IMR-90 (cell line): Measurements from ENCODE around the gene PRKAR1B. TPM values are rescaled to one million over a fixed set of nuclear protein-coding genes. Genes with fewer than 3 reads are reported as not detected.

Experiments used
- ATAC-seq: fragments of 200-7000 bp; cut with Tn5 transposase; 2 replicates; pipeline ENCODE4 v1.9.1; 2020; ENCODE audit warnings: low read depth, mild to moderate bottlenecking, moderate library complexity
- BruUV-seq: library from RNA; stranded (reverse); fragments of 400-500 nt; replicated peaks from 2 replicates; lab custom pipeline; 2021; lab: Mats Ljungman, UMichigan
- CTCF ChIA-PET: fragments of 300-600 bp; formaldehyde crosslinking; extraction: SDS; loops from one replicate; lab custom pipeline; 2021; ENCODE audit warnings: antibody characterized with exemption; lab: Yijun Ruan, JAX
- POLR2A ChIA-PET: fragments of 300-600 bp; sonication (Branson Sonifier 250); formaldehyde crosslinking; loops from one replicate; lab custom pipeline; 2022; ENCODE audit warnings: antibody characterized with exemption; ENCODE audit not compliant: unreplicated experiment; lab: Charles Lee
- DNase-seq: peaks from one replicate; pipeline ENCODE4 v3.0.0; 2013
- H2AFZ ChIP-seq: replicated peaks from 2 replicates; pipeline ENCODE3; 2013; ENCODE audit warnings: low read length, mild to moderate bottlenecking; ENCODE audit not compliant: poor library complexity
- H2AK5ac ChIP-seq: 2 replicates; pipeline ENCODE4 v1.6.1; 2013; ENCODE audit warnings: low read depth, low read length, inconsistent platforms
- H2AK9ac ChIP-seq: replicated peaks from 2 replicates; pipeline ENCODE3; 2013; ENCODE audit warnings: mild to moderate bottlenecking, low read depth, low read length, moderate library complexity; ENCODE audit not compliant: poor library complexity
- H2BK120ac ChIP-seq: 2 replicates; pipeline ENCODE4 v1.6.1; 2013; ENCODE audit warnings: low read depth, low read length, inconsistent platforms
- H2BK15ac ChIP-seq: 3 replicates; pipeline ENCODE4 v1.6.1; 2013; ENCODE audit warnings: low read depth, low read length, inconsistent platforms
- H2BK20ac ChIP-seq: 2 replicates; pipeline ENCODE4 v1.6.1; 2013; ENCODE audit warnings: low read depth, mild to moderate bottlenecking, inconsistent platforms, low read length, moderate library complexity
- H2BK5ac ChIP-seq: 2 replicates; pipeline ENCODE4 v1.6.1; 2013; ENCODE audit warnings: mild to moderate bottlenecking, low read depth, low read length, inconsistent platforms; ENCODE audit not compliant: poor library complexity, severe bottlenecking
- H3K14ac ChIP-seq: replicated peaks from 2 replicates; pipeline ENCODE4 v1.6.1; 2013; ENCODE audit warnings: low read depth, low read length, inconsistent platforms
- H3K18ac ChIP-seq: 2 replicates; pipeline ENCODE4 v1.6.1; 2013; ENCODE audit warnings: low read depth, low read length, control low read depth
- H3K23ac ChIP-seq: 2 replicates; pipeline ENCODE4 v1.6.1; 2013; ENCODE audit warnings: low read depth, low read length, inconsistent platforms
- H3K27ac ChIP-seq: 2 replicates; pipeline ENCODE4 v1.5.1; 2013; ENCODE audit warnings: mild to moderate bottlenecking, control low read depth, low read length; ENCODE audit not compliant: insufficient read depth
- H3K27me3 ChIP-seq: 2 replicates; pipeline ENCODE4 v1.6.1; 2013; ENCODE audit warnings: low read length; ENCODE audit not compliant: control insufficient read depth, insufficient read depth
- H3K36me3 ChIP-seq: 2 replicates; pipeline ENCODE4 v1.6.1; 2013; ENCODE audit warnings: low read length, mixed read lengths; ENCODE audit not compliant: control insufficient read depth, insufficient read depth
- H3K4ac ChIP-seq: 2 replicates; pipeline ENCODE4 v1.6.1; 2013; ENCODE audit warnings: low read depth, low read length, inconsistent platforms
- H3K4me1 ChIP-seq: 2 replicates; pipeline ENCODE4 v1.6.1; 2013; ENCODE audit warnings: low read length, mixed read lengths; ENCODE audit not compliant: control insufficient read depth, insufficient read depth
- H3K4me2 ChIP-seq: 2 replicates; pipeline ENCODE4 v1.6.1; 2013; ENCODE audit warnings: low read depth, mild to moderate bottlenecking, control low read depth, low read length, moderate library complexity
- H3K4me3 ChIP-seq: 2 replicates; pipeline ENCODE4 v1.5.1; 2013; ENCODE audit warnings: low read depth, mild to moderate bottlenecking, control low read depth, low read length, moderate library complexity; ENCODE audit not compliant: insufficient read depth
- H3K56ac ChIP-seq: 2 replicates; pipeline ENCODE4 v1.6.1; 2013; ENCODE audit warnings: low read length, inconsistent platforms; ENCODE audit not compliant: insufficient read depth; ENCODE audit errors: extremely low read depth
- H3K79me1 ChIP-seq, 2 experiments: 2 replicates each; pipeline ENCODE4 v1.6.1; 2013; ENCODE audit warnings: low read length in 2 of 2, inconsistent platforms in 1 of 2, low read depth in 1 of 2
- H3K9ac ChIP-seq: 2 replicates; pipeline ENCODE4 v1.6.1; 2013; ENCODE audit warnings: low read depth, low read length, control low read depth
- H3K9me1 ChIP-seq: 2 replicates; pipeline ENCODE4 v1.6.1; 2013; ENCODE audit warnings: low read length, inconsistent platforms; ENCODE audit not compliant: insufficient read depth
- H3K9me3 ChIP-seq: 2 replicates; pipeline ENCODE4 v1.6.1; 2013; ENCODE audit warnings: low read length; ENCODE audit not compliant: control insufficient read depth, insufficient read depth
- H4K20me1 ChIP-seq: 2 replicates; pipeline ENCODE4 v1.6.1; 2013; ENCODE audit warnings: low read length, inconsistent platforms; ENCODE audit not compliant: insufficient read depth
- H4K5ac ChIP-seq: 2 replicates; pipeline ENCODE4 v1.6.1; 2013; ENCODE audit warnings: mild to moderate bottlenecking, low read depth, low read length, control low read depth
- H4K8ac ChIP-seq, 2 experiments: 2 replicates each; pipeline ENCODE4 v1.6.1; 2013; ENCODE audit warnings: low read depth in 2 of 2, low read length in 2 of 2, control low read depth in 1 of 2, inconsistent platforms in 1 of 2
- H4K91ac ChIP-seq: 2 replicates; pipeline ENCODE4 v1.6.1; 2013; ENCODE audit warnings: low read depth, low read length, inconsistent platforms; ENCODE audit not compliant: insufficient read depth
- BHLHE40 ChIP-seq: fragments of 150-350 bp; IDR thresholded peaks from 2 replicates; pipeline ENCODE4 v1.6.1; 2016; ENCODE audit warnings: mild to moderate bottlenecking, low read depth, low read length
- CHD1 ChIP-seq: IDR thresholded peaks from 2 replicates; pipeline ENCODE4 v1.6.1; 2012; ENCODE audit warnings: low read depth, low read length, improper control_type of control experiment
- FOS ChIP-seq: fragments of 150-350 bp; IDR thresholded peaks from 2 replicates; pipeline ENCODE4 v1.6.1; 2016; ENCODE audit warnings: low read depth, low read length
- MAFK ChIP-seq: IDR thresholded peaks from 2 replicates; pipeline ENCODE4 v1.6.1; 2012; ENCODE audit warnings: low read depth, low read length, improper control_type of control experiment
- MAZ ChIP-seq: IDR thresholded peaks from 2 replicates; pipeline ENCODE4 v1.6.1; 2012; ENCODE audit warnings: low read depth, mild to moderate bottlenecking, low read length, improper control_type of control experiment, moderate library complexity, borderline replicate concordance
- MXI1 ChIP-seq: IDR thresholded peaks from 2 replicates; pipeline ENCODE4 v1.6.1; 2012; ENCODE audit warnings: low read depth, mild to moderate bottlenecking, low read length, moderate library complexity, borderline replicate concordance
- NFE2L2 ChIP-seq: fragments of 150-350 bp; IDR thresholded peaks from 2 replicates; pipeline ENCODE4 v1.6.1; 2016; ENCODE audit warnings: low read depth, mild to moderate bottlenecking, low read length
- POLR2A ChIP-seq: IDR thresholded peaks from 2 replicates; pipeline ENCODE4 v1.6.1; 2012; ENCODE audit warnings: mild to moderate bottlenecking, low read depth, low read length
- RAD21 ChIP-seq: IDR thresholded peaks from 2 replicates; pipeline ENCODE4 v1.6.1; 2012; ENCODE audit warnings: low read length, improper control_type of control experiment
- RCOR1 ChIP-seq: IDR thresholded peaks from 2 replicates; pipeline ENCODE4 v1.6.1; 2012; ENCODE audit warnings: mild to moderate bottlenecking, low read length, improper control_type of control experiment; ENCODE audit not compliant: insufficient replicate concordance
- RFX5 ChIP-seq: IDR thresholded peaks from 2 replicates; pipeline ENCODE4 v1.8.0; 2012; ENCODE audit warnings: low read depth, mild to moderate bottlenecking, low read length, moderate library complexity
- SMC3 ChIP-seq: fragments of 150-350 bp; IDR thresholded peaks from 2 replicates; pipeline ENCODE4 v1.6.1; 2016; ENCODE audit warnings: low read depth, mild to moderate bottlenecking, antibody characterized with exemption, low read length, moderate library complexity
- WGBS, 2 experiments: methylation state at CpG; one replicate each; pipeline versions ENCODE4 v1.1.5 to v1.1.7; 2013; ENCODE audit warnings: missing lambda C conversion rate in 2 of 2; ENCODE audit not compliant: insufficient read length in 1 of 2; ENCODE audit errors: extremely low coverage in 2 of 2; 5-methylcytosine and 5-hydroxymethylcytosine counted together
- dilution Hi-C: fragments of 300-500 bp; cut with HindIII; formaldehyde crosslinking; loops from one replicate; pipeline ENCODE4 v1.14.3; 2018; ENCODE audit warnings: low sequenced_read_pairs; ENCODE audit not compliant: unreplicated experiment
- in situ Hi-C: fragments of 300-500 bp; cut with MboI; formaldehyde crosslinking; loops from 3 replicates; pipeline ENCODE4 v1.14.3; 2019; ENCODE audit warnings: low sequenced_read_pairs, inconsistent platforms, mixed read lengths
- intact Hi-C: fragments of 100-400 bp; cut with micrococcal nuclease; formaldehyde crosslinking; loops from 2 replicates; pipeline ENCODE4 v1.10.0; 2022
- polyA plus RNA-seq, 3 experiments: library from polyadenylated mRNA; depleted of rRNA; stranded (reverse); fragments of >200 nt; gene quantifications; 2 replicates each; pipeline ENCODE4 v1.2.3, GENCODE V29; 2012; ENCODE audit warnings: low replicate concordance in 1 of 3
- total RNA-seq: library from RNA; depleted of rRNA; stranded (reverse); fragments of >200 nt; gene quantifications from 2 replicates; pipeline ENCODE4 v1.2.3, GENCODE V29; 2012
- TF ChIP-seq, protein P1 (sequence below): fragments of 150-350 bp; IDR thresholded peaks from 2 replicates; pipeline ENCODE4 v1.6.1; 2017; ENCODE audit warnings: mild to moderate bottlenecking, antibody characterized with exemption, low read length, low read depth
- TF ChIP-seq, protein P2 (sequence below): fragments of 150-350 bp; IDR thresholded peaks from 2 replicates; pipeline ENCODE4 v1.6.1; 2016; ENCODE audit warnings: low read depth, mild to moderate bottlenecking, low read length, moderate library complexity, borderline replicate concordance
- TF ChIP-seq, protein P3 (sequence below): conservative IDR thresholded peaks from 2 replicates; pipeline ENCODE4 v1.5.1; 2012; ENCODE audit warnings: mild to moderate bottlenecking, low read depth, low read length, improper control_type of control experiment

PRKAR1B gene
- total and polyA plus RNA-seq, 2 of the 4 experiments (the other 2 are of a cell fraction) = 15.2 to 20.2 TPM

DNA sequence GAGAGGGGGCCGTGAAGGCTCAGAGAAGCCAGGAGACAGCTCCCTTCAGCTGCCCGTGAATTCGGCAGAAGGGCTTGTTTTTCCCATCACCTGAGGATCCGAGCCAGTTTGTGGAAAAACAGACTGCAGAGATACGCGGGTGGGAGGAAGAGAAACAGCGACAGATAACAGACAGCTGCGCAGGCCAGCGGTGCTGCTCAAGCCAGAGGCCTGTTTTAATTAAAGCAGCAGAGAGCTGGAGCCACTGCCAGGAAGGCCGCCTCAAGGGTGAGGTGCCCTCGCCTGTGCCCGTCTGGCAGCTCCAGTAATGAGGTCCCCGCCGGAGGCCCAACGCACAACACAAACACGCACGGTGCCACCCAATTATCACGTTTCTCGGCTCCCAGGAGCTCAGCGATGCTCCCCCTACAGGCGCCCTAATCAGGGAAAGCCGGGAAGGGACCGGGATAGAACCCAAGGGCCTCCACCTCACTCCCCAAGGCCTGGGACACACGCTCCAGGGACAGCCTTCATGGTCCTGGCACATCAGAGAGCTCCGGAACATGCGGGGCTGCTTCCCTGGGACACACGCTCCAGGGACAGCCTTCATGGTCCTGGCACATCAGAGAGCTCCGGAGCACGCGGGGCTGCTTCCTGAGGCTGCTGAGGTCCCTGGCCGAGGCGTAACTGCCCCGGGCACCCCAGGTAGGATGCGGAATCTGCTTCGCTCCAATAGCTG is 61.2 kb downstream of the PRKAR1B start:
- BruUV-seq = no TSS peak
- Histone ChIP-seq H4K20me1 (peaks cover 3% of the 10 kb centered on the region; the same call in 1 of the 2 replicates), H3K9me1 (peaks cover 7% of the 10 kb centered on the region; the same call in 1 of the 2 replicates), H3K9me3 (no peaks in the 10 kb centered on the region), H2AK9ac (no peak overlapping the region), H3K4ac (no peak overlapping the region), H4K91ac (no peak overlapping the region), H3K56ac (no peak overlapping the region), H2AFZ (peak overlapping the region; percentile 4), H3K4me1 (peaks cover 16% of the 10 kb centered on the region), H3K23ac (no peak overlapping the region), H2BK20ac (no peak overlapping the region), H2BK120ac (peak overlapping the region; percentile 55), H3K4me2 (no peak overlapping the region; the same call in 1 of the 2 replicates), H3K14ac (no peak overlapping the region), H3K18ac (peak overlapping the region; percentile 14; the same call in 1 of the 2 replicates), H3K9ac (no peak overlapping the region), H2AK5ac (no peak overlapping the region), H3K27me3 (no peaks in the 10 kb centered on the region), H2BK5ac (no peak overlapping the region), H4K5ac (no peak overlapping the region), H3K27ac (peak overlapping the region; percentile 45; the same call in 1 of the 2 replicates), H3K36me3 (no peaks in the 10 kb centered on the region), H4K8ac (no peak overlapping the region), H3K79me1 (no peaks in the 10 kb centered on the region), H2BK15ac (no peak overlapping the region), H3K4me3 (no peak overlapping the region)
- DNase-seq (no peak), ATAC-seq (no peak; the same call in 1 of the 2 replicates)
- dilution Hi-C loops (no loop called here), intact Hi-C loops (loop anchor here (5.0 kb wide), 1 partner anchor 129 kb away; no protein-coding TSS in a partner anchor), in situ Hi-C loops (no loop called here)
- ChIA-PET POLR2A (no interaction called here), CTCF (no interaction called here)
- TF ChIP-seq SMC3 = no peak
- no peak for TF ChIP-seq CHD1
- TF ChIP-seq, protein P1, sequence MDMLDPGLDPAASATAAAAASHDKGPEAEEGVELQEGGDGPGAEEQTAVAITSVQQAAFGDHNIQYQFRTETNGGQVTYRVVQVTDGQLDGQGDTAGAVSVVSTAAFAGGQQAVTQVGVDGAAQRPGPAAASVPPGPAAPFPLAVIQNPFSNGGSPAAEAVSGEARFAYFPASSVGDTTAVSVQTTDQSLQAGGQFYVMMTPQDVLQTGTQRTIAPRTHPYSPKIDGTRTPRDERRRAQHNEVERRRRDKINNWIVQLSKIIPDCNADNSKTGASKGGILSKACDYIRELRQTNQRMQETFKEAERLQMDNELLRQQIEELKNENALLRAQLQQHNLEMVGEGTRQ = no peak
- no peak for TF ChIP-seq POLR2A
- TF ChIP-seq RAD21 = no peak
- TF ChIP-seq, protein P2, sequence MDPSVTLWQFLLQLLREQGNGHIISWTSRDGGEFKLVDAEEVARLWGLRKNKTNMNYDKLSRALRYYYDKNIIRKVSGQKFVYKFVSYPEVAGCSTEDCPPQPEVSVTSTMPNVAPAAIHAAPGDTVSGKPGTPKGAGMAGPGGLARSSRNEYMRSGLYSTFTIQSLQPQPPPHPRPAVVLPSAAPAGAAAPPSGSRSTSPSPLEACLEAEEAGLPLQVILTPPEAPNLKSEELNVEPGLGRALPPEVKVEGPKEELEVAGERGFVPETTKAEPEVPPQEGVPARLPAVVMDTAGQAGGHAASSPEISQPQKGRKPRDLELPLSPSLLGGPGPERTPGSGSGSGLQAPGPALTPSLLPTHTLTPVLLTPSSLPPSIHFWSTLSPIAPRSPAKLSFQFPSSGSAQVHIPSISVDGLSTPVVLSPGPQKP = no peak
- no peak for TF ChIP-seq FOS
- no peak for TF ChIP-seq NFE2L2
- TF ChIP-seq, protein P3, sequence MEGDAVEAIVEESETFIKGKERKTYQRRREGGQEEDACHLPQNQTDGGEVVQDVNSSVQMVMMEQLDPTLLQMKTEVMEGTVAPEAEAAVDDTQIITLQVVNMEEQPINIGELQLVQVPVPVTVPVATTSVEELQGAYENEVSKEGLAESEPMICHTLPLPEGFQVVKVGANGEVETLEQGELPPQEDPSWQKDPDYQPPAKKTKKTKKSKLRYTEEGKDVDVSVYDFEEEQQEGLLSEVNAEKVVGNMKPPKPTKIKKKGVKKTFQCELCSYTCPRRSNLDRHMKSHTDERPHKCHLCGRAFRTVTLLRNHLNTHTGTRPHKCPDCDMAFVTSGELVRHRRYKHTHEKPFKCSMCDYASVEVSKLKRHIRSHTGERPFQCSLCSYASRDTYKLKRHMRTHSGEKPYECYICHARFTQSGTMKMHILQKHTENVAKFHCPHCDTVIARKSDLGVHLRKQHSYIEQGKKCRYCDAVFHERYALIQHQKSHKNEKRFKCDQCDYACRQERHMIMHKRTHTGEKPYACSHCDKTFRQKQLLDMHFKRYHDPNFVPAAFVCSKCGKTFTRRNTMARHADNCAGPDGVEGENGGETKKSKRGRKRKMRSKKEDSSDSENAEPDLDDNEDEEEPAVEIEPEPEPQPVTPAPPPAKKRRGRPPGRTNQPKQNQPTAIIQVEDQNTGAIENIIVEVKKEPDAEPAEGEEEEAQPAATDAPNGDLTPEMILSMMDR = no peak
- TF ChIP-seq RCOR1 = no peak
- no peak for TF ChIP-seq BHLHE40
- TF ChIP-seq MAFK = no peak
- TF ChIP-seq MXI1 = no peak
- no peak for TF ChIP-seq RFX5
- no peak for TF ChIP-seq MAZ
- WGBS, 2 experiments = 83% methylated on average over 15 of the region's 35 CpGs; no CpG with 5 or more reads in 1 of the 2 experiments
